Retinal pigment epithelial cell (primary cell): Measurements from ENCODE around the gene CC2D2B.

ENCODE experiments used
- DNase-seq: peaks from one replicate; pipeline ENCODE4 v3.0.0-alpha.2; 2010; ENCODE audit warnings: low read depth
- H3K4me3 ChIP-seq: 2 replicates; pipeline ENCODE4 v1.5.1; 2011; ENCODE audit warnings: mild to moderate bottlenecking, low read length, control low read depth, moderate library complexity
- TF ChIP-seq, protein P1 (sequence below): conservative IDR thresholded peaks from 2 replicates; pipeline ENCODE4 v1.5.1; 2011; ENCODE audit warnings: low read depth, low read length, control low read depth, inconsistent platforms

The CC2D2B gene

GRCh38 chr10:96072674-96073073 lies 164.9 kb downstream of the CC2D2B start:
- TF ChIP-seq, protein P1, sequence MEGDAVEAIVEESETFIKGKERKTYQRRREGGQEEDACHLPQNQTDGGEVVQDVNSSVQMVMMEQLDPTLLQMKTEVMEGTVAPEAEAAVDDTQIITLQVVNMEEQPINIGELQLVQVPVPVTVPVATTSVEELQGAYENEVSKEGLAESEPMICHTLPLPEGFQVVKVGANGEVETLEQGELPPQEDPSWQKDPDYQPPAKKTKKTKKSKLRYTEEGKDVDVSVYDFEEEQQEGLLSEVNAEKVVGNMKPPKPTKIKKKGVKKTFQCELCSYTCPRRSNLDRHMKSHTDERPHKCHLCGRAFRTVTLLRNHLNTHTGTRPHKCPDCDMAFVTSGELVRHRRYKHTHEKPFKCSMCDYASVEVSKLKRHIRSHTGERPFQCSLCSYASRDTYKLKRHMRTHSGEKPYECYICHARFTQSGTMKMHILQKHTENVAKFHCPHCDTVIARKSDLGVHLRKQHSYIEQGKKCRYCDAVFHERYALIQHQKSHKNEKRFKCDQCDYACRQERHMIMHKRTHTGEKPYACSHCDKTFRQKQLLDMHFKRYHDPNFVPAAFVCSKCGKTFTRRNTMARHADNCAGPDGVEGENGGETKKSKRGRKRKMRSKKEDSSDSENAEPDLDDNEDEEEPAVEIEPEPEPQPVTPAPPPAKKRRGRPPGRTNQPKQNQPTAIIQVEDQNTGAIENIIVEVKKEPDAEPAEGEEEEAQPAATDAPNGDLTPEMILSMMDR: no peak
- no peak for DNase-seq
- no peak overlapping the region for H3K4me3 ChIP-seq

DNA sequence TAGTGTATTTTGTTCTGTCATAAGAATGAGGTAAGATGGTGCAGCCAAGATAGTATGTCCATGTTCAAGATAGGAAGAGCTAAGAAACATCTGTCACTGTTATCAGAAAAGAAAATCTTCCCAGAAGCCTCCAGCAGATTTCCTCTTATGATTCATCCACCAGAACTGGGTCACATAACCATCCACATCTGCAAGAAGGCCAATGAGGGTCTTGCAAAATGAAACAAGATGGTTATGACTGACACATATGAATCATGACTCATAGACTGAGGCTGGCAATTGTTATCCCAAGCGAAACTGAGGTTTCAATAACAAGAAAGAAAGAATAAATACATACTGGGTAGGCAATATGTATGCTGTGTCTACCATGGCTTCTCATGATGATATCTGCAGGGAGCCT lies 165.9 kb downstream of the CC2D2B start:
- DNase-seq: no peak
- TF ChIP-seq, protein P1: no peak
- no peak overlapping the region for H3K4me3 ChIP-seq

GRCh38 chr10:96074776-96075175 lies 167.0 kb downstream of the CC2D2B start:
- H3K4me3 ChIP-seq: no peak overlapping the region
- DNase-seq: no peak
- TF ChIP-seq, protein P1: no peak

- no peak overlapping the region for H3K4me3 ChIP-seq
- TF ChIP-seq, protein P1: no peak
- DNase-seq: no peak
These were observed 168.2 kb downstream of the CC2D2B start for GRCh38 chr10:96075977-96076376.

- DNase-seq: no peak
These were observed 169.4 kb downstream of the CC2D2B start for GRCh38 chr10:96077156-96077555.

GRCh38 chr10:96082153-96082552 lies 174.4 kb downstream of the CC2D2B start:
- TF ChIP-seq, protein P1: no peak
- H3K4me3 ChIP-seq: no peak overlapping the region
- DNase-seq: no peak

More at GRCh38 chr10:96077156-96077555, 169.4 kb downstream of the CC2D2B start:
- H3K4me3 ChIP-seq: no peak overlapping the region
- TF ChIP-seq, protein P1: no peak
